NCI-H524 treated with DMSO at 0.1 percent for 48 hours (cell line): Measurements from ENCODE around the gene NAA10.

ENCODE experiments used
- DNase-seq: peaks from one replicate; lab custom pipeline; 2025; lab: John Stamatoyannopoulos, UW

NAA10 gene

DNA sequence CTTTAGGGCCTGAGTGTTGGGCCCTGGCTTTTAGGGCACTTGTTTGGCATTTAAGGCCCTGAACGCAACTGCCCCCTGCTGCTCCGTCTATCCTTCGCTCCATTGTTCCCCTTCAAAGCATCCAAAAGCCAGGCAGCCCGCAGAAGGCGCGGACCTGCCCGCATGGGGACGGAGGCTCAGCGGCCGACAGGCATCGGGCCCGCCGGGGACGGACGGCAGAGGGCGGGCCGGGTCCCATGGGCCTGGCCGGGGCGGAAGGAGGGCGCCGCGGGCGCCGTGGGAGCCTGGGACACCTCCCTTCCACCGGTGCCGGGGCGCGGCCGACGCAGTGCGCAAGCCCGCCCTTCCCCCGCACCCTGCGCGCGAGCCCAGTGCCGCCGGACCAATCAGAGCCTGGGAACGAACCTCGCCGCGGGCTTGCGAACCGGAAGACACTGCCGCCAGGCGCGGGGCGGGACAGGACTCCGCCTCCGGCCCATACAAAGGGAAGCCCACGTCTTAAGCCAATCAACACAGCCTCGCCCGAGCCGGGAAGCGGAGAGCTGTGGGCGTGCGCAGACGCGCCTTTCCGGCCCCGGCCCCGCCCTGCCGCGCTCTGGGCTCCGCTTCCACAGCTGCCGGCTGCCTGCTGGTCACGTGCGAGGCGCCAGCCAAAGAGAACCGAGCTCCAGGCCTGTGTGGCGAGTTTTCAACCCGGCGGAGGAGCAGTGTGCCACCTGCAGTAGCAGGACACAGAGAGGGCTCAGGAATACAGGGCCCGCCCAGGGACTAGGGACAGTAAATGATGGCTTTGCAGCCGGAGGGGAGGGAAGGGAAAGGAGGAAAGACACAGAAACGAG, 6.7 kb downstream of the NAA10 start:
- DNase-seq, result peak; percentile 90

DNA sequence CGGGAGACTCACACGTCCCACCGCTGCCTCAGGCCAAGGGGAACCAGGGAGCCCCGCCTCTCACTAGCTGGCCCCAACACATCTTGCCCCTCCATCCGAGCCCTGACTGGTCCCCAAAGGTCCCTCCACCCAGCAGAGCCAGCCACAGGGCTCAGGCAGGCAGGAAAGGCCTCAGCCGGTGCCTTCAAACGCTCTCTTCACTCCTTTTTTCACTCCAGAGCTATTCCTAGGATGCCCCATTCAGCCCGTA, 7.2 kb downstream of the NAA10 start:
- no peak for DNase-seq

DNA sequence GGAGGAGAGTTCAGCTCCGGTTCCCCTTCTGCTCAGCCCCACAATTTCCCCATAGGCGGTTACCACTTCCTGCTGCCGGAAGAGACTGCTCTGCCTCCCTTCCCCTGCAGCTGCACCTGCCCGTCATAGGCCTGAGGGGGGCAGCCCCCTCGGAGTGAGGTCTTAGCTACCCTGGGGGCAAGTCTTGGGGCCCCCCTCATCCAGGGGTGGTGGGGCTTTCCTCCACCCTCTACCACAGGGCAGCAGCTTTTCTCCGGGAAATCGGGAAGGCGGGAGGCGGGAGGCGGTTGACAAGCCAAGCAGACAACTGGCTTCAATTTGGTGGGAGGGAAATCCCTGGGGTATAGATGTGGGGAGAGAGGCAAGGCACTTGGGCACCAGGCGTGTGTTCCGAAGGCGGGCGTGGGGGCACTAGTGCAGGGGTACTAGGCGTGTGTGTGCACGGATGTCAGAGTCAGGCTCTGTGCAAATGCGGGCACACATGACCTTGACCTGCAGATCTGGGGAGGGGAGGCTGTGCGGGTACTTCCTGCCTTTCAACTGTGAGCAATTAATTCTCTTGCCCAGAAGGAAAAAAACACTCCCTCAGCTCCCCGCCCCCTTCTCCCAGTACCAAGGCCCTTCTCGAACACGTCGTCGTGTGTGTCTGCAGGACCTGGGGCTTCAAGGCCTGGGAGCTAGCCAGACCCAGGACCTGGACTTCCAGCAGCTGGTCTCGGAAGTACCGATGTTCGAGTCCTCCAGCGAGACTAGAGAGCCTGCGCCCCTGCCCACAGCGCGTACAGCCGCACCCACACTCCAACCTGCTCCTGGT, 7.8 kb downstream of the NAA10 start:
- no peak for DNase-seq

DNA sequence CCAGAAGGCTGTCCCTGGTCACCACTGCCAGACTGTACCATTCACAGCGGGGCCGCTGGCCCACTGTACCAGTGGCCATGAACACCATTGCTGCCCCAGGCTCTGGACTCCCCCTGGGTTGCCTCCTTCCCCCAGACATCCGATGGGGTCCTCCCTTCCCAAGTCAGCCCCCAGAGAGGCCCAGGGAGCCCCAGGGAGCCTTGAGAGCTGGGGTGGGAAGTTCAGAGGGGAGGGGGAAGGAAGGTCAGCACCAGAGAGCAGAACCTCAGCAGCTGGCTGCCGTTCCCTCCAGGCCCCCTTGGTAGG, 8.3 kb downstream of the NAA10 start:
- DNase-seq, result no peak

DNA sequence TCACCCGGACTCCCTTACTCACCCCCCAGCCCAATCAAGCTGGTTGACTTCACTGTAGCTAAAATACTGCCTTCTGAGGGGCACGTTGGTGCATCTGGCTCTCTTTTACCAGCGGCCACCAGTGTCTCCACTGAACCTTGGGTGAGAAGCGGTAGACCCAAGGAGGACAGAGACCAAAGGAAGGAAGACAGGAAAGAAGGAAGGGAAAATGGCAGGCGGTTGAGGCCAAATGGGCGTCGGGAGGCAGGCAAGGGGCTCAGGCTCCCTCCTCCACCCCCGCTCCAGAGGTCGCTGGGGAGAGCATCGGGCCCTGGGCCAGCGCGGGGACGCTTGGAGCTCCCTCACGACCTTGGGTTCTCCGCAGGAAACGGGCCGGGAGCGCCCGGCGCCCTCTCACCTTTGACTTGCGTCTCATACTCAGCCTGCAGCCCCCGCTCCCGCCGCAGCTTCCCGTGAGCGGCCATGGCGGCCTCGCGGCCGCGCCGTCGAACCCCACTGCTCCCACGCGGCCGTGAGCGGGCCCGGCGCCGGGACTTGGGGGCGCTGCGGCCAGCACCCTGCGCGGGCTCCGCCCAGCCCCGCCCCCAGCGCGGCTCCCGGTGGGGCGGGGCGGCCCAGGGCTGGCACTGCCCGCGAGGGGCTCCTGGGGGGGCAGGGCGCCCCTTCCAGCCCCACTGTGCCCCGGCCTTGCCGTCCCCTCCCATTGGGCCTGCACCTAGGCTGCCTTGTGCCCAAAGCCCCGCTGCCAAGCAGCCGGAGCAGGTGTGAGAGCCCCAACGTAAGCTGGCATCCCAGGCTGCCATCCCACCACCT, 8.9 kb downstream of the NAA10 start, which contains the start of gene ARHGAP4:
ARHGAP4 (minus strand) TSS at position 526 of the 813 bp plus-strand sequence; CDS start at position 464, 62 bp downstream.
- DNase-seq, result no peak

DNA sequence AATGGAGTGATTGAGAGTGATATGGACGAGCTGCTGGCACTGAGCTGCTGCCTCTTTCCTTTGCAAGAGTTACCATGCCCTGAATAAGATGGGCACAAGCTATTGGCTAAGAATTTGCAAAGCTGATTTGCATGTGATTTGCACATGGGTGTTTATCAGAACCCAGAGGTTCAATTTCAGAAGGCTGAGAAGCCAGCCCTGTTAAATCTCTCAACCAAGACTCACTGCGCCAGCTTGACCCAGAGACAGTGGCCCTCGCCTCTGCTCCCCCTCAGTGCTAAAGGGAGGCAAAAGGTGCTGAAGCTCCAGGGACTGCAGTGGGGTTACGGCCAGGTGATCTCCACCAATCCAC, 9.5 kb downstream of the NAA10 start:
- DNase-seq, result no peak

DNA sequence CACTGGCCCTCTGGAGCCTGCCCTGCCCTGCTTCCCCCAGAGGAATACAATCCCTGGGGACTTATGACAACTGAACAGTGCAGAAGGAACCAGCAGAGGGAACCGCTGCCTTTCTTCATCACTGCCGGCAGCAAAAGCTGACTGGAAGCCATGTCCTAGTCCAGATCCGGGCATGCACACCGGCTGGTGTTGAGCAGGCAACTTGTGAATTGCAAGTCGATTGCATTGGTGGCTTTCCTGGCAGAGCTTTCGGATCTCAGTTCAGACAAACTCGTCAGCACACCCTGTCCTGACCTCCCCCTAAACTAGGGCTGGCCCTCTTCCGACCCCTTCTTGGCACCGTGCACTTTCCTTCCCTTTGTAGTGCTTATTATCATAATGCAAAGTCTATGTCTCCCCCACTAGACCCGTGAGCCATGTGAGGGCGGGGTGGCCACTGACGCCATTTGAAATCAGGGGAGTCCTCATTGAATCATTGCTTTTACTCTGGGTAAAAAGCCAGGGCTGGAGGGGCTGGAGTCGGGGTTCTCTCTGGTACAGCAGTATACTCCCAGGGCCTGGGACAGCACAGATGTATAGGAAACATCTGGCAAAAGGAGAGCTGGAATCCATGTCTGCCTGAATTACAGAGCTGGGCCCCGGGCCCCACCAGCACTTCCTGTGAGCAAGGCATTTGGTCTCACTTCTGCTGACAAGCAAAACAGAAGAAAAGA, 10.5 kb downstream of the NAA10 start:
- no peak for DNase-seq

DNA sequence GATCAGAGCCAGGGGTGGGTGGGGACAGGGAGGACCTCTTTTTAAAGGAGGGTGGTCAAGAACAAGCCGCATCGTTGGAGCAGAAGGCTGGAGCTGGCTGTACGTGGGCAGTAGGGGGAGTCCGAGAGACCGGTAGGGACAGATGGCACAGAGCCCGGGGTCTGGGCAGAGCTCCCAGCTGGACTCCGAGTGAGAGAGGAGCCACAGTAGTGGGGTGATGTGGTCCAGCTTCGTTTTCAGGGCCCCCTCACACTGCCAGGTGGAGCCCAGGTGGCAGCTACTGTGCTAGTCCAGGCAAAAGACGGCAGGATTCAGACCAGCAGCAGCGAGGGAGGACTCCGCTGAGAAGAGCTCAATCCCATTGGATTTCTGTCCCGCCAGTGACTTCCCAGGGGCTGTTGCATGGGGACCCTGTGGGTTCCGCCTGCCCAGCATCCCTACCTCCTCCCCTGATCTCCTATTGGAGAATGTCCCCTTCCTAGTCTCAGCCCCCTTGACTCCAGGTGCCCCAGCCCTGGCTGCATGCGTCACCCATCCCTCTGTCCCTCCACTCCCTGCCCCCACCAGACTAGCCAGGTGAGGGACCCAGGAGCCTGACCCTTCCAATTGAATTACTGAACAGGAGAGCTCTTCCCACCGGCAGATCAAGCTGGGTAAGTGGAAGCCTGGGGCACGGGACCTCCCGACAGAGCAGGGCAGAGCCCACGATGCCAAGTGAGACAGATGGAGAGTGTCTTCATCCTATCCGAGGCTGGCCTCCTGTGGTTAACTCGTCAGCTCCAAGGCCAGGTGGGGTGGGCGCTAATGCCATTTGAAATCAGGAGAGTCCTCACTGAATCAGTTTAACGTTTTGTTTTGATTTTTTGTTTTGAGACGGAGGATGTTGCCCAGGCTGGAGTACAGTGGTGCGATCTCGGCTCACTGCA, 11.6 kb downstream of the NAA10 start:
- DNase-seq, result peak; percentile 36

DNA sequence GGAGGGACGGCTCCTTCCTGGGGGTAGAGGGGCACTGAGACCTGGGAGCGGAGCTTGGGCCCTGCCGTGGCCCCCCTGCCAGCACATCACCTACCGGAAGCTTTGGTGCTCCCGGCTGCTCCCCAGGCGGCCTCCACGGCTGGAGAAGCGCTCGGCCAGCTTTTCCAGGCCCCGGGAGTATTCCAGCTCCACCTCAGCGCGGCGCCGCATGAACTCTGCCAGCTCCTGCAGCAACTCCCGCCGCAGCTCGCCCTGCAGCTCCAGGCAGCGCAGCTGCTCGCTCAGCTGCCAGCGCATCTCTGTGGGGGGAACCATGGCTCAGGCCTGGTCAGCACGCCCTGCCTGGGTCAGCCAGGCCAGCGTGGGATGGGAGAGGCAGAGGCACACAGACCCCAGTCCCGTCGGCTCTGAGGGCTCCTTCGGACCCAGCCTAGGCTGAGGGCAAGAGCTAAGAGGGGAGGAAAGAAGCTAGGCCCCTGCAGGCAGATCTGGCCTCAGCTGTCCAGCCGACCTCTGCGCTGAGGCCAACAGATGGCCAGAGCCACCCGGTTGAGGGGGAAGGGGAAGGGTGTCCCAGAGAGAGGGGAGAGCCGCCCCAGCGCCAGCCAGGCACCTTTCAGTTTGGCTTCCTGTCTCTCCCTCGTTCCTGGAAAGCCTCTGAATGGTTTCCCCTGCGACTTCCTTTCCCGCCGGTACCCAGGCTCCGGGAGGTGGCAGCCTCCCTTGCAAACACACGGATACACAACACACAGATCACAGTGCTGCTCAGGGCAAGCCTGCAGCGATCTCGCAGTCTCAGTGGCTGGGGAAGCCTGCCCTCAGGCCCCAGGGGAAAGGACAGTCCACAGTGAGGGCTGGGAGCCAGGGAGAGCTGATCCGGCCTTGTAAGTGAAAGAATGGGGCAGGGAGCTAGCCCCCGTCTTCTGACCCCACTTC, 13.1 kb downstream of the NAA10 start:
- no peak for DNase-seq

DNA sequence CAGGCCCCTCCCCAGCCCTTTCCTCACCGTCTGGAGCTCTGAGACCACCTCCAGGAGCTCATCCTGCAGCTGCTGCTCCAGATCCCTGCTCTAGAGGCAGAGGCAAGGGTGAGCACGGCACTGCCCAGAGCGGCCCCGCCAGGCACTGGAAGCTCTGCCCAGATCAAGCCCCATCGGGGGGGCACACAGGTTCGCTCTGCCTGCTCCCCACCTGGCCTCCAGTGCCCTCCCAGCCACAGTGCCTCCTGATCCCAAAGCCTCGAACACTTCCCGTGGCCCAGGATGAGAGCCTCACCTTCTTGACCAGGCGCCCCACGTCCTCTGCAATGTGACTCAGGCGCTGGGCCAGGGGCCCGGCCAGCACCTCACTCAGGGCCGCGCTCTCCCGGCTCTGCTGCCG, 13.8 kb downstream of the NAA10 start:
- DNase-seq, result no peak

DNA sequence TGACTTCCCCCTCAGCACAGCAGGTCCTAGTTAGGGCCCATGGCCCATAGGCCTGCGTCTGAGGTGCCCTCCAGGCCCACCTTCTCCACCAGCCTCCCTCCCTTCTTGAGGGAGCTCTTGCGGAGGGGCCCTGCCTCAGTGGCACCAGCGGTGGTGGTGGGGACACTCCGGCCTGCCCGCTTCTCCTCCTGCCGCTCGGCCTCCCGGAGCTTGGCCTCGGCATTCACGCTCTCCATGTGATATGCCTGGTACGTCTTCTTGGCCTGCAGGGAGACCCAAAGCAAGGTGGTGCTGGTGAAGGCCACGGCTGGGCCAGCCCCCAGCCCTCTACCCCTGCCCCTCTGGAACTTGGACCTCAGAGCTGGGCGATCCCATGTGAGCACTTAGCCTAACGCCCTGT, 14.3 kb downstream of the NAA10 start:
- DNase-seq, result no peak

DNA sequence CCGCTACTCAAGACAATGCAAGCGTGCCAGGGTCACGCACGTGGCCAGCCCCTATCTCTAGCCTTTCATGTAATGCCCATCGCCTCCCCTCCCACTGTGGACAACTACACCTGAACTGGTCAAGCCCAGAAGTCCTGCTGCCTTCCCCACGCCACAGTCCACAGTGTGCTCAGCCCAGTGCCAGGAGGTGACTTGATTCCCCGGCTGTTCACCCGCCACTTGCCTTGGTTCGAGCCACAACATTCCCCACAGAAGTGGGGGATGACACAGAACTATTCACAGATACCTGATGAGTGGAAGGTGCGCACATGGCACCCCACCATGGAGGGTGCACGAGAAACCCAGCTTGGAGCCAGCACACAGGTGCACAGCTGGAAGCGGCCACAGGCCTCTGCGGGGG, 15.6 kb downstream of the NAA10 start:
- DNase-seq, result no peak

DNA sequence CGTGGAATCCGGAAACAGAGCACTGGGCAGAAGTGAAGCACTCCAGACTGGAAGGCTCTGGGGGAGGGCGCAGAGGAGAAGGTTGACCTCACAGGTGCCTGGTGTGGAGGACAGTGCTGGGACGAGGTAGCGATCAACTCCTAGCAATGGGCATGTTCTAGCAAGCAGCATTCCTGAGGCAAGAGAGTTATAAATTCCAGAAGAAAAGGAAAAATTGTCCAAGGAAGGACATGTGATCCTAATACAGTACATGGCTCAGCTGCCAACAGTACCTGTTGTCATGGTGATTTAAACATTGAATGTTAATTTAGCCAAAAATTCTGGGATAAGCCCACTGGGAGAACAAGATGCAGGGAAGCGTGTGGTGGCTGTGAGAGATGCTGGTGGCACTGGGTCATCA, 17.0 kb downstream of the NAA10 start:
- no peak for DNase-seq

DNA sequence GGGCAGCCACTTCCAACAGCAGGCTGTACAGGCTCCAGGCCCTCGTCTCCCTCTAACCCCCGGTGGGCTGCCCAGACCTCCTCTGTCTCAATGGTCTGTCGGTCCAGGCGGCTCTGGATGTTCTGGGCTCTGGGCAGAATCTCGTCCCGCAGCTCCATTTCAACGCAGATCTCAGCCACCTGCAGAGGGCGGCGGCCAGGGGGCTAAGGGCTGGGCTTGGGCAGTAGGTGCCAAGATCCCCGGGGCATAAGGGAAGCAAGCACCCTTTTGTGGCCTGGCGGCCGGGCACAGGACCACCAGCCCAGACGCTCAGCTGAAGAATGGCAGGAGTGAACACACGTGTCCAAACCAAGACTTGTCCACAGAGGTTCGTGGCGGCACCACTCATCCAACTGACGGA, 21.1 kb downstream of the NAA10 start:
- DNase-seq, result no peak

DNA sequence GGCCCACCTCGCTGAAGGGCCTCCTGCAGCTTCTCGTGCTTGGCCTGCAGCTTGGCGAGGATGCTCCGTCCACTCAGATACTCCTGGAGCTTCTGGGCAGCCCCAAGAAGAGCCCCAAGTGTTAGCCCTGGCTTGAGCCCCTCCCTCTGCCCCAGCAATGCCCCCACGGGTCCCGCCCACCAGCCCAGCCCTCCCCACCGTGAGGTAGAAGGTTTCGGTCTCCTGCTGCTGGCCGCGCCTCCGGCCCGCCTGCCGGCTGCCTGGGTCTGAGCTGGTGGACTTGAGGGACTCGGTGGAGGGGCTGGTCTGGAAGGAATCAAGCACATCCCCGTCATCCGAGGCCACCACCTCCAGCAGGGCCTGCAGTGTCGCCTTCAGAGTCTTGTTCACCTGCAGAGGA, 21.6 kb downstream of the NAA10 start:
- DNase-seq, result no peak

DNA sequence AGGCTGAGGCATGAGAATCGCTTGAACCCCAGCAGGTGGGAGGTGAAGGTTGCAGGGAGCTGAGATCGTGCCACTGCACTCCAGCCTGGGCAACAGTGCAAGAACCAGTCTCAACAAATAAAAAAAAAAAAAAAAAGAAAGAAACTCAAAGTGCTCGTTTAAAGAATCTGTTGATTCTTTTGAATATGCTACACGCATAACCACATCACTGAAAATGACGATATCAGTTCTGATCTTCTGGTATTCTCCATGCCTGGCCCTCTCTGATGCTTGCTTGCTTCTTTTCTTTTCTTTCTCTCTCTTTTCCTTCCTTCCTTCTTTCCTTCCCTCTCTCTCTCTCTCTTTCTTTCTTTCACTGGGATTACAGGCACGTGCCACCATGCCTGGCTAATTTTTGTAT, 23.0 kb downstream of the NAA10 start:
- no peak for DNase-seq

DNA sequence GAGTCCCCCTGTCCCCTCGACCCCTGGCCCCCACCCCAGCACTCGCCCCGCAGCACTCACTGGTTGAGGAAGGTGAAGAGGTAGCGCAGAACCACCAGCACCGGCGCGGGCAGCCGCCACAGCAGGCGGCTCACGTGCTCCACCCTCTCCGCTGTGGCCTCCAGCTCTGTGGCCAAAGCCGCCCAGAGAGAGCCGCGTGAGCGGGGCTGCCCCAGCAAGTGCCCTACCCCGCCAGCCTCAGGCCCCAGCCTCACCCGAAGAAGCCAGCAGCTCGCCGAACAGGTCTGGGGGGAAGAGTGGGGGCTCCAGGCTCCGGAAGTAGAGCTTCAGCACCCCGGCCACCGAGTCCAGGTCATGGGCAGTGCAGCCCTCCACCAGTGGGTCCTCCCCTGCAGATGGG, 24.4 kb downstream of the NAA10 start:
- no peak for DNase-seq

DNA sequence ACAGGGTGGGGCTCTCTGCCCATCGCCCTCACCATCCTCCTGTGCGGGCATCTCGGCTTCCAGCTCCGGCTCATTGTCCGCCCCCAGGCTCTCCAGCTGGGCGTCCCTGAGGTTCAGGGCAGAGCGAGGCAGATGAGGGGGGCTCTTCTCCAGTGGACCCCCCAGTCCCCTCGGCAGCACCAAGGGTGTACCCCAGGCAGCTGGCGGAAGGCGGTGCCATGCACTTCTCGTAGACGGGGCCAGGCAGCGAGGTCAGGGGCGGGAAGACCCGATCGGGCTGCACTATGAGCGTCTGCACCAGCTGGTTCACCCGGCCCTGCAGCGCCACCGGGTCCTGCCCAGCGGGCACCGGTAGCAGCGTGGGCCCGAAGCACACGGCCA, 24.9 kb downstream of the NAA10 start:
- no peak for DNase-seq

DNA sequence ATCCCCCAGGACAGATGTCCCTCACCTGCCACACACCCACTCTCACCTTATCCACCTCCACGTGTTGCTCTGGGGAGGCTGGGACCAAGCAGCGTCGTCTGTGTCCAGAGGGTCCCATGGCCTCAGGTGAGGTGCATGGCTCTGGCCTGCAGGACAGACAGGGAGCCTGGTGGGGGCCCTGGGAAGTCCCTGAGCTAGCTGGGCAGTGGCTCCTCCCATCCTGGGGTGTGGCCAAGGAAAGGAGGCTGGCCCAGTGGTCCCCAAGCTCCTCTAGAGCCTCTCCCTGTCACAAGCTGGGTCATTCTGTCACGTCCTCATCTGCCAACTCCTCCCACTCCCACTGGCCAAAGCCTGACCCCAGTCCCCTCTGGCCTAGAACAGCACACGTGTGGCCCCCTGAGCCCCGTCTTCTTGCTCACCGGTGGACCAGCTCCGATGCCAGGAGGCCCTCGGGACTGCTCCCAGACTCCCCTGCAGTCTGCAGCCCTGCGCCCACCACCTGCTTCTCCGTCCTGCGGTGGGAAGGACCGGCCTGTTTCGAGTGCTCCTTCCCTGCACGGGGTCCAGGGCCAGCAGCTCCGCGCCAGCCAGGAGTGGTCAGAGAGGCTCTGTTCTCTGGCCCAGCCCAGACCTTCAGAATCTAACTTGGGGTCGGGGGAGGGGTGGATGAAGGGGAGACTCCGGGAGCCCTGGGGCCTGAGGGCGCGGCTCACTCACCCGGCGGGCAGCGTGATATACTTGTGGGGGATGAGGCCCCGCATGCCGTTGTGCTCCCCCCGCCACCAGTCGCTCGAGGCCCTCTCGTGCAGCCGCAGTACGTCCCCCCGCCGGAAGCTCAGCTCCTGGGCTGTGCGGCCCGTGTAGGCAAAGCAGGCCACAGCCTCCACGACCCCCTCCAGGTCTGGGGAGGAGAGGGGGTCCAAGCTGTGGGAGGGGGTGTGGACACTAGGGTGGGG, 25.5 kb downstream of the NAA10 start:
- peak; percentile 56 for DNase-seq
